Measurements from ENCODE around the gene TLE1. TPM values are rescaled to one million over a fixed set of nuclear protein-coding genes. Genes with fewer than 3 reads are reported as not detected.

TLE1 gene
- total RNA-seq, 1 experiment from 2014 or later: 97.7 TPM

DNA sequence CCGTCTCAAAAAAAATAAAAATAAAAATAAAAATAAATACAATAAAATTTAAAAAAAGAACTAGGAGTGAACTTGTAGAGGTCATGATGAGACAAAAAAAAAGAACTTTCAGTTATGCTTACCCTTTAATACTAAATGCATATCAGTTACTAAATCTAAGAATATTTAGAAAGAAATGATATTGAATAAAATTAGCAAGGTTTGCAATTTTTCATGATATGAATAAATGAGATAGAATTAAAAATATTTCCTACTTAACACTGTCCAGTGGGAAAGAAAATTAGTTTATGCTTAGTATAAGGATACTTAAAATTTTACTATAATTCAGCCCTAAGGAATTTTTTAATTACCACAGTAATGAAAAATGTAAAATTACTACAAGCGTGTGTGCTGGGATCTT lies 132.4 kb downstream of the TLE1 start (continued):
- TF ChIP-seq, protein P1, sequence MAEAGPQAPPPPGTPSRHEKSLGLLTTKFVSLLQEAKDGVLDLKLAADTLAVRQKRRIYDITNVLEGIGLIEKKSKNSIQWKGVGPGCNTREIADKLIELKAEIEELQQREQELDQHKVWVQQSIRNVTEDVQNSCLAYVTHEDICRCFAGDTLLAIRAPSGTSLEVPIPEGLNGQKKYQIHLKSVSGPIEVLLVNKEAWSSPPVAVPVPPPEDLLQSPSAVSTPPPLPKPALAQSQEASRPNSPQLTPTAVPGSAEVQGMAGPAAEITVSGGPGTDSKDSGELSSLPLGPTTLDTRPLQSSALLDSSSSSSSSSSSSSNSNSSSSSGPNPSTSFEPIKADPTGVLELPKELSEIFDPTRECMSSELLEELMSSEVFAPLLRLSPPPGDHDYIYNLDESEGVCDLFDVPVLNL (CRISPR knock-in tag; IDR thresholded peaks at IDR 0.05; ENCODE audit: borderline replicate concordance, low read depth): no peak
- no peak for TF ChIP-seq ETV6 (CRISPR knock-in tag; IDR thresholded peaks at IDR 0.05)

GRCh38 chr9:81552581-81552991 lies 136.8 kb downstream of the TLE1 start:
- ChIA-PET CTCF (interaction anchor here (0.6 to 1.1 kb wide), 2 partner anchors 30 to 121 kb away, joined by 3 to 8 read pairs; no protein-coding TSS in a partner anchor), POLR2A (no interaction called here)
- no peak overlapping the region for H3K4me3 Mint-ChIP-seq
- no peaks in the 10 kb centered on the region for H3K36me3 Mint-ChIP-seq
- DNase-seq (ENCODE audit: low spot score) (no peak), ATAC-seq (no peak)
- H3K9me3 Mint-ChIP-seq: no peaks in the 10 kb centered on the region
- no peaks in the 10 kb centered on the region for H3K27me3 Mint-ChIP-seq (ENCODE audit: low read depth)
- peaks cover 57% of the 10 kb centered on the region for H3K4me1 Mint-ChIP-seq
- H3K27ac Mint-ChIP-seq: no peak overlapping the region
- TF ChIP-seq ZSCAN18 (CRISPR knock-in tag; IDR thresholded peaks at IDR 0.05): no peak

DNA sequence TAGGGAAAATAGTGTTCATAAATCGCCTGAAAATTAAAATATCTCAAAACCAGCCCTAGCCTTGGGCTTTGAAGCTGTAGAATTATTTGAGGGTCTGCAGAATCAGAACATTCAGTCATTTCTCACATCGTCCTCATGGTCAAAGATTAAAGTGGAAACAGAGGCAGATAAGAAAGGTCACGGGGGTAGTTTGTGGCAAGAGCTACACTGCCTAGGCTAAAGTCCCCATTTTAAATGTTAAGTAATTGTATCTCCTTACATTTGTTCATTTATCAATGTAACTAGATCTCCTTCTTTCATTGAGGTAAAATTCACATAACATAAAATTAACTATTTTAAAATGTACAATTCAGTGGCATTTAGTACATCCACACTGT lies 139.2 kb downstream of the TLE1 start:
- peaks cover 76% of the 10 kb centered on the region for H3K4me1 Mint-ChIP-seq
- H3K4me3 Mint-ChIP-seq: peak overlapping the region; percentile 33
- H3K36me3 Mint-ChIP-seq: no peaks in the 10 kb centered on the region
- TF ChIP-seq SOX15 (CRISPR knock-in tag; IDR thresholded peaks at IDR 0.05) (no peak), IRF2 (CRISPR knock-in tag; IDR thresholded peaks at IDR 0.05; ENCODE audit: borderline replicate concordance, low read depth) (no peak), SMAD4 (CRISPR knock-in tag; IDR thresholded peaks at IDR 0.05) (no peak), ATF6 (CRISPR knock-in tag; IDR thresholded peaks at IDR 0.05) (no peak), ZNF219 (CRISPR knock-in tag; IDR thresholded peaks at IDR 0.05; ENCODE audit: borderline replicate concordance) (no peak), TCF7 (CRISPR knock-in tag; IDR thresholded peaks at IDR 0.05; ENCODE audit: low read depth) (no peak), ELF4 (CRISPR knock-in tag; IDR thresholded peaks at IDR 0.05; ENCODE audit: low read depth) (no peak), GTF2I (CRISPR knock-in tag; conservative IDR thresholded peaks at IDR 0.05) (no peak), ERG (CRISPR knock-in tag; IDR thresholded peaks at IDR 0.05) (no peak), CBFB (CRISPR knock-in tag; IDR thresholded peaks at IDR 0.05; ENCODE audit: low read depth) (no peak), HMGA2 (CRISPR knock-in tag; IDR thresholded peaks at IDR 0.05) (no peak)
- TF ChIP-seq, protein P2, sequence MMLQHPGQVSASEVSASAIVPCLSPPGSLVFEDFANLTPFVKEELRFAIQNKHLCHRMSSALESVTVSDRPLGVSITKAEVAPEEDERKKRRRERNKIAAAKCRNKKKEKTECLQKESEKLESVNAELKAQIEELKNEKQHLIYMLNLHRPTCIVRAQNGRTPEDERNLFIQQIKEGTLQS (CRISPR knock-in tag; conservative IDR thresholded peaks at IDR 0.05): no peak
- TF ChIP-seq, protein P3, sequence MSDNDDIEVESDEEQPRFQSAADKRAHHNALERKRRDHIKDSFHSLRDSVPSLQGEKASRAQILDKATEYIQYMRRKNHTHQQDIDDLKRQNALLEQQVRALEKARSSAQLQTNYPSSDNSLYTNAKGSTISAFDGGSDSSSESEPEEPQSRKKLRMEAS (CRISPR knock-in tag; IDR thresholded peaks at IDR 0.05): no peak
- TF ChIP-seq, protein P4, sequence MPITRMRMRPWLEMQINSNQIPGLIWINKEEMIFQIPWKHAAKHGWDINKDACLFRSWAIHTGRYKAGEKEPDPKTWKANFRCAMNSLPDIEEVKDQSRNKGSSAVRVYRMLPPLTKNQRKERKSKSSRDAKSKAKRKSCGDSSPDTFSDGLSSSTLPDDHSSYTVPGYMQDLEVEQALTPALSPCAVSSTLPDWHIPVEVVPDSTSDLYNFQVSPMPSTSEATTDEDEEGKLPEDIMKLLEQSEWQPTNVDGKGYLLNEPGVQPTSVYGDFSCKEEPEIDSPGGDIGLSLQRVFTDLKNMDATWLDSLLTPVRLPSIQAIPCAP (CRISPR knock-in tag; IDR thresholded peaks at IDR 0.05): no peak
- H3K27me3 Mint-ChIP-seq (ENCODE audit: low read depth): no peaks in the 10 kb centered on the region
- ATAC-seq (no peak), DNase-seq (ENCODE audit: low spot score) (no peak)
- H3K9me3 Mint-ChIP-seq: no peaks in the 10 kb centered on the region
- CTCF ChIA-PET: interaction anchor here (1.1 kb wide), 1 partner anchor 27 kb away, joined by 9 read pairs; no protein-coding TSS in a partner anchor
- POLR2A ChIA-PET: no interaction called here
- H3K27ac Mint-ChIP-seq: peak overlapping the region; percentile 92
